A549 (cell line): Measurements from ENCODE around the gene LDLRAP1. TPM values are rescaled to one million over a fixed set of nuclear protein-coding genes. Genes with fewer than 3 reads are reported as not detected.

Source experiments
- ATAC-seq, 2 experiments: fragments of 200-7000 bp in 1 of 2; fragments of >200 bp in 1 of 2; cut with Nextera tagmentation in 1 of 2; cut with Tn5 transposase in 1 of 2; 3 replicates each; pipeline versions ENCODE4 v1.8.0 to v1.9.1; 2018 to 2020; ENCODE audit warnings: mild to moderate bottlenecking in 1 of 2, moderate library complexity in 1 of 2
- CTCF ChIA-PET: fragments of 300-600 bp; sonication (Branson Sonifier 250); formaldehyde crosslinking; extraction: SDS; loops from one replicate; lab custom pipeline; 2021; ENCODE audit warnings: antibody characterized with exemption, inconsistent platforms; lab: Yijun Ruan, JAX
- POLR2A ChIA-PET: fragments of 350-600 bp; formaldehyde crosslinking; extraction: SDS; loops from one replicate; lab custom pipeline; 2021; ENCODE audit warnings: antibody characterized with exemption, inconsistent platforms; lab: Yijun Ruan, JAX
- DNase-seq, 2 experiments: peaks; one replicate each; pipeline versions ENCODE4 v3.0.0 to v3.0.0-alpha.2; 2011 to 2016; ENCODE audit warnings: low read depth in 1 of 2, low spot score in 1 of 2
- FAIRE-seq: peaks from 2 replicates; lab custom pipeline; 2011; peaks lifted over from hg19 to GRCh38; lab: Jason Lieb, UNC
- H3K27ac ChIP-seq, 2 experiments: fragments of >200 bp; sonication (Bioruptor Twin); formaldehyde crosslinking; 3 replicates each; pipeline ENCODE4 v1.5.1; 2016 to 2017
- H3K4me1 ChIP-seq: fragments of >200 bp; sonication (Bioruptor Twin); formaldehyde crosslinking; 3 replicates; pipeline ENCODE4 v1.6.1; 2016
- H3K4me2 ChIP-seq: fragments of >200 bp; sonication (Bioruptor Twin); formaldehyde crosslinking; 3 replicates; pipeline ENCODE4 v1.6.1; 2016
- H3K4me3 ChIP-seq: fragments of >200 bp; sonication (Bioruptor Twin); formaldehyde crosslinking; 3 replicates; pipeline ENCODE4 v1.5.1; 2016
- H3K9me3 ChIP-seq: fragments of >200 bp; sonication (Bioruptor Twin); formaldehyde crosslinking; 3 replicates; pipeline ENCODE4 v1.6.1; 2016
- CBX8 ChIP-seq: fragments of 200-600 bp; sonication (generic); IDR thresholded peaks from 2 replicates; pipeline ENCODE4 v1.6.1; 2016
- CEBPB ChIP-seq, 2 experiments: fragments of >200 bp in 1 of 2; sonication (Bioruptor Twin) in 1 of 2; formaldehyde crosslinking in 1 of 2; IDR thresholded peaks; 2 replicates each; pipeline ENCODE4 v1.6.1; 2012 to 2016
- CHD2 ChIP-seq: fragments of 150-350 bp; IDR thresholded peaks from 2 replicates; pipeline ENCODE4 v1.6.1; 2014; ENCODE audit warnings: low read length; ENCODE audit not compliant: partially characterized antibody
- EHMT2 ChIP-seq: fragments of 200-600 bp; sonication (generic); IDR thresholded peaks from 2 replicates; pipeline ENCODE4 v1.6.1; 2016; ENCODE audit warnings: antibody characterized with exemption, low read depth, mild to moderate bottlenecking, moderate library complexity
- EP300 ChIP-seq, 2 experiments: fragments of >200 bp; sonication (Bioruptor Twin); formaldehyde crosslinking; IDR thresholded peaks; 2 replicates in 1 of 2; 3 replicates in 1 of 2; pipeline ENCODE4 v1.6.1; 2016 to 2017
- FOSB ChIP-seq: fragments of 250-450 bp; sonication (Bioruptor Pico); IDR thresholded peaks from 2 replicates; pipeline ENCODE4 v1.5.0; 2020; ENCODE audit warnings: mild to moderate bottlenecking, moderate library complexity
- HEYL ChIP-seq: fragments of 250-450 bp; sonication (Bioruptor Pico); IDR thresholded peaks from 2 replicates; pipeline ENCODE4 v1.8.0; 2021; ENCODE audit warnings: mild to moderate bottlenecking, moderate library complexity
- HOXB5 ChIP-seq: fragments of 250-450 bp; sonication (Bioruptor Pico); IDR thresholded peaks from 2 replicates; pipeline ENCODE4 v1.5.0; 2020; ENCODE audit warnings: mild to moderate bottlenecking, moderate library complexity
- JUN ChIP-seq, 2 experiments: fragments of >200 bp; sonication (Bioruptor Twin); formaldehyde crosslinking; IDR thresholded peaks; 2 replicates in 1 of 2; 3 replicates in 1 of 2; pipeline ENCODE4 v1.6.1; 2016 to 2017
- KDM5A ChIP-seq: fragments of 200-600 bp; sonication (generic); IDR thresholded peaks from 2 replicates; pipeline ENCODE4 v1.6.1; 2016; ENCODE audit warnings: antibody characterized with exemption, mild to moderate bottlenecking
- MAZ ChIP-seq: fragments of 150-350 bp; IDR thresholded peaks from 2 replicates; pipeline ENCODE4 v1.6.1; 2014; ENCODE audit warnings: antibody characterized with exemption, low read depth, low read length, borderline replicate concordance
- MYC ChIP-seq: IDR thresholded peaks from 2 replicates; pipeline ENCODE4 v1.6.1; 2012; ENCODE audit warnings: mild to moderate bottlenecking, inconsistent platforms, low read length, improper control_type of control experiment, borderline replicate concordance
- NFE2L2 ChIP-seq: fragments of 150-350 bp; conservative IDR thresholded peaks from 2 replicates; pipeline ENCODE4 v1.6.1; 2014; ENCODE audit warnings: low read length
- NPAS2 ChIP-seq: fragments of 250-450 bp; sonication (Bioruptor Pico); IDR thresholded peaks from 2 replicates; pipeline ENCODE4 v1.8.0; 2022; ENCODE audit warnings: mild to moderate bottlenecking, moderate library complexity, borderline replicate concordance
- NR3C1 ChIP-seq: fragments of >200 bp; sonication (Bioruptor Twin); formaldehyde crosslinking; IDR thresholded peaks from 3 replicates; pipeline ENCODE4 v1.6.1; 2017
- POLR2A ChIP-seq: IDR thresholded peaks from 2 replicates; pipeline ENCODE4 v1.6.1; 2012; ENCODE audit warnings: mild to moderate bottlenecking, low read length
- RAD21 ChIP-seq, 2 experiments: fragments of >200 bp in 1 of 2; sonication (Bioruptor Twin) in 1 of 2; formaldehyde crosslinking in 1 of 2; IDR thresholded peaks in 1 of 2; conservative IDR thresholded peaks in 1 of 2; 2 replicates in 1 of 2; 3 replicates in 1 of 2; pipeline ENCODE4 v1.6.1; 2012 to 2018; ENCODE audit warnings: inconsistent platforms in 1 of 2
- RNF2 ChIP-seq: fragments of 200-600 bp; sonication (generic); IDR thresholded peaks from 2 replicates; pipeline ENCODE4 v1.6.1; 2016; ENCODE audit warnings: low read depth, mild to moderate bottlenecking, antibody characterized with exemption, moderate library complexity, borderline replicate concordance
- ZC3H11A ChIP-seq: fragments of 450-650 bp; IDR thresholded peaks from 2 replicates; pipeline ENCODE4 v1.6.1; 2014; ENCODE audit warnings: antibody characterized with exemption, mild to moderate bottlenecking
- ZNF302 ChIP-seq: fragments of 250-450 bp; sonication (Bioruptor Pico); IDR thresholded peaks from 2 replicates; pipeline ENCODE4 v1.9.0; 2021; ENCODE audit warnings: inconsistent platforms, mild to moderate bottlenecking, moderate library complexity
- WGBS: methylation state at CpG from one replicate; pipeline ENCODE4 v1.1.6; 2017; ENCODE audit errors: missing lambda C conversion rate; 5-methylcytosine and 5-hydroxymethylcytosine counted together
- polyA plus RNA-seq, 4 experiments: library from polyadenylated mRNA; depleted of rRNA in 3 of 4; stranded (reverse); fragments of >200 nt; fragmentation: RNase III in 1 of 4; extraction: RNeasy Plus Mini Kit Qiagen cat#74134 plus additional on column Dnase treatment in 1 of 4; gene quantifications; 2 replicates in 3 of 4; 3 replicates in 1 of 4; pipeline ENCODE4 v1.2.3, GENCODE V29; 2011 to 2017
- TF ChIP-seq, protein P1 (sequence below): fragments of >200 bp; sonication (Bioruptor Twin); formaldehyde crosslinking; IDR thresholded peaks from 2 replicates; pipeline ENCODE4 v1.6.1; 2016
- TF ChIP-seq, protein P2 (sequence below): fragments of >200 bp; sonication (Bioruptor Twin); formaldehyde crosslinking; IDR thresholded peaks from 3 replicates; pipeline ENCODE4 v1.5.1; 2016
- TF ChIP-seq, protein P3 (sequence below): IDR thresholded peaks from 2 replicates; pipeline ENCODE4 v1.6.1; 2012
- TF ChIP-seq, protein P4 (sequence below): fragments of 150-350 bp; IDR thresholded peaks from 2 replicates; pipeline ENCODE4 v1.6.1; 2014; ENCODE audit warnings: low read depth, mild to moderate bottlenecking, low read length
- TF ChIP-seq, protein P5 (sequence below): fragments of 250-450 bp; sonication (Bioruptor Pico); IDR thresholded peaks from 2 replicates; pipeline ENCODE4 v1.5.0; 2021; ENCODE audit warnings: mild to moderate bottlenecking, moderate library complexity, borderline replicate concordance
- TF ChIP-seq, protein P6 (sequence below): fragments of 250-450 bp; sonication (Bioruptor Pico); IDR thresholded peaks from 2 replicates; pipeline ENCODE4 v1.5.0; 2020; ENCODE audit warnings: low read depth, mild to moderate bottlenecking, moderate library complexity

The LDLRAP1 gene
- polyA plus RNA-seq, 2 of the 4 experiments (the other 2 are of a cell fraction): 7.9 to 10.1 TPM

DNA sequence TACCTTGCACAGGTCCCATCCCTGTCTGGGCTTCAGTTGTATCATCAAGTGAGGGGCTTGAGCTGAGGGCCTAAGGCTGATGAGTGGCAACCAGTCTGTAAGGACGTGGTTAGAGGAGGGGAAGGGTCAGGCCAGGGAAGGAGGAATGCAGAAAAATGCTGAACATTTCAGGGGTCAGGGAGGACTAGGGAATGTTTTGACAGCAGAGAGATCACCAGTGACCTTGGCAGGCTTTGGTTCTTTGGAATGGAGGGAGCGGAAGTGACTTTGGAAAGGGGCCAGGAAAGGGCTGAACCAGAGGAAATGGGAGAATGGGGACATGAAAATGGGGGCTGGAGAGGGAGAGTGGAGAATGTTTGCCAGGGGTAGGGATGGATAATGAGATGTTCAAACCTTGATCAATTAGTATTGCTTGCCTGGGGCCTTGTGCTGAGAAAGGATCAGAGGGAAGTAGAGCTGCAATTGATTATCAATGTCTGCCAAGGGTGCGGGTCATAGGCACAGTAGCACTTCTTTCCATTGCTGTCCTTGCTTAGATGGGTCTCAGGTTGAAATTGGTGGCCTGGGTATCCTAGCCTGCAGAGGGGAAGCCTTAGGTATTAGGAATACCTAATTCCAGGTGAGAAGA is 7.4 kb downstream of the LDLRAP1 start:
- Histone ChIP-seq H3K27ac (no peak overlapping the region), H3K9me3 (no peaks in the 10 kb centered on the region), H3K4me1 (0 out of 3 replicates have a peak, but pooled peaks cover 3% of the 10 kb centered on the region), H3K4me3 (no peak overlapping the region), H3K4me2 (no peak overlapping the region)
- WGBS: 95% methylated on average over 3 of the region's 3 CpGs
- no peak for ATAC-seq
- no peak for FAIRE-seq
- ChIA-PET CTCF (interaction anchor here (1.0 kb wide), 1 partner anchor 259 kb away, joined by 3 read pairs; no protein-coding TSS in a partner anchor), POLR2A (no interaction called here)
- DNase-seq: no peak
- TF ChIP-seq NPAS2 (CRISPR knock-in tag): no peak
- no peak for TF ChIP-seq NFE2L2
- TF ChIP-seq FOSB (CRISPR knock-in tag): no peak
- TF ChIP-seq ZNF302 (CRISPR knock-in tag): no peak
- no peak for TF ChIP-seq CEBPB (IDR thresholded peaks at IDR 0.05)
- TF ChIP-seq RAD21 (conservative IDR thresholded peaks at IDR 0.05 in 1 of 2, IDR thresholded peaks at IDR 0.05 in 1 of 2): no peak
- TF ChIP-seq RNF2: no peak
- no peak for TF ChIP-seq EHMT2
- no peak for TF ChIP-seq NR3C1
- TF ChIP-seq, protein P1, sequence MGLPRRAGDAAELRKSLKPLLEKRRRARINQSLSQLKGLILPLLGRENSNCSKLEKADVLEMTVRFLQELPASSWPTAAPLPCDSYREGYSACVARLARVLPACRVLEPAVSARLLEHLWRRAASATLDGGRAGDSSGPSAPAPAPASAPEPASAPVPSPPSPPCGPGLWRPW: no peak

DNA sequence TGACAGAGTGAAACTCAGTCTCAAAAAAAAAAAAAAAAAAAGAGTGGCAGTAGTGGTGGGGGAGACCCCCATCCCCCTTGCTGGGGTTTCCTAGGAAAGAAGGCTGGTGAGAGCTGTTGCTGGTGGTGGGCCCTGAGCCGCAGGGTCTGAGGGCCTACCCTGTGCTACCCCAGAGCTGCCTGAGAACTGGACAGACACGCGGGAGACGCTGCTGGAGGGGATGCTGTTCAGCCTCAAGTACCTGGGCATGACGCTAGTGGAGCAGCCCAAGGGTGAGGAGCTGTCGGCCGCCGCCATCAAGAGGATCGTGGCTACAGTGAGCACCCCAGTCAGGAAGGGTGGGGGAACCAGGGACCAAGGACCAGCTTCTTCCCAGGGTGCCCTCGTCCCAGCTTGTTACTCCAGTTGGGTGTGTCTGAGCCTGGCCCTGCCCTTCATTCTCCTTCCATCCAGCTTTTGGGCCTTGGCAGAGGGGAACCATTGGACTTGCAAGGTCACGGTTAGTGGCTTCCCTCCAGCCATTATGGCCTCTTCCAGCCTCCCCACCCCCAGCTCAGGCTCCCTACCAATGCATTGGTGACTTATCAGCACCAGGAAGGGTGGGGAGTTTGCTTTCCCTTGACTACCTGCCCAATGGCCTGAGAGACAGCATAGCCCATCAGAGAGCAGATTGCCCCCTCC is 10.5 kb downstream of the LDLRAP1 start:
- FAIRE-seq (no peak), DNase-seq (no peak), ATAC-seq (no peak)
- peaks cover 10% of the 10 kb centered on the region for H3K4me1 ChIP-seq
- CTCF ChIA-PET: no interaction called here
- H3K27ac ChIP-seq: no peak overlapping the region
- H3K4me3 ChIP-seq: no peak overlapping the region
- no peak overlapping the region for H3K4me2 ChIP-seq
- no peak for TF ChIP-seq CEBPB (IDR thresholded peaks at IDR 0.05)
- TF ChIP-seq, protein P2, sequence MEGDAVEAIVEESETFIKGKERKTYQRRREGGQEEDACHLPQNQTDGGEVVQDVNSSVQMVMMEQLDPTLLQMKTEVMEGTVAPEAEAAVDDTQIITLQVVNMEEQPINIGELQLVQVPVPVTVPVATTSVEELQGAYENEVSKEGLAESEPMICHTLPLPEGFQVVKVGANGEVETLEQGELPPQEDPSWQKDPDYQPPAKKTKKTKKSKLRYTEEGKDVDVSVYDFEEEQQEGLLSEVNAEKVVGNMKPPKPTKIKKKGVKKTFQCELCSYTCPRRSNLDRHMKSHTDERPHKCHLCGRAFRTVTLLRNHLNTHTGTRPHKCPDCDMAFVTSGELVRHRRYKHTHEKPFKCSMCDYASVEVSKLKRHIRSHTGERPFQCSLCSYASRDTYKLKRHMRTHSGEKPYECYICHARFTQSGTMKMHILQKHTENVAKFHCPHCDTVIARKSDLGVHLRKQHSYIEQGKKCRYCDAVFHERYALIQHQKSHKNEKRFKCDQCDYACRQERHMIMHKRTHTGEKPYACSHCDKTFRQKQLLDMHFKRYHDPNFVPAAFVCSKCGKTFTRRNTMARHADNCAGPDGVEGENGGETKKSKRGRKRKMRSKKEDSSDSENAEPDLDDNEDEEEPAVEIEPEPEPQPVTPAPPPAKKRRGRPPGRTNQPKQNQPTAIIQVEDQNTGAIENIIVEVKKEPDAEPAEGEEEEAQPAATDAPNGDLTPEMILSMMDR: no peak
- no peak for TF ChIP-seq HOXB5 (CRISPR knock-in tag)
- TF ChIP-seq CBX8: no peak
- no peak for TF ChIP-seq MYC
- TF ChIP-seq JUN (IDR thresholded peaks at IDR 0.05): no peak
- no peak for TF ChIP-seq RAD21 (conservative IDR thresholded peaks at IDR 0.05 in 1 of 2, IDR thresholded peaks at IDR 0.05 in 1 of 2)
- TF ChIP-seq HEYL: no peak
- TF ChIP-seq ZC3H11A: no peak
- TF ChIP-seq, protein P3, sequence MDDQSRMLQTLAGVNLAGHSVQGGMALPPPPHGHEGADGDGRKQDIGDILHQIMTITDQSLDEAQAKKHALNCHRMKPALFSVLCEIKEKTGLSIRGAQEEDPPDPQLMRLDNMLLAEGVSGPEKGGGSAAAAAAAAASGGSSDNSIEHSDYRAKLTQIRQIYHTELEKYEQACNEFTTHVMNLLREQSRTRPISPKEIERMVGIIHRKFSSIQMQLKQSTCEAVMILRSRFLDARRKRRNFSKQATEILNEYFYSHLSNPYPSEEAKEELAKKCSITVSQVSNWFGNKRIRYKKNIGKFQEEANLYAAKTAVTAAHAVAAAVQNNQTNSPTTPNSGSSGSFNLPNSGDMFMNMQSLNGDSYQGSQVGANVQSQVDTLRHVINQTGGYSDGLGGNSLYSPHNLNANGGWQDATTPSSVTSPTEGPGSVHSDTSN: no peak
- no peak for TF ChIP-seq MAZ
- TF ChIP-seq, protein P4, sequence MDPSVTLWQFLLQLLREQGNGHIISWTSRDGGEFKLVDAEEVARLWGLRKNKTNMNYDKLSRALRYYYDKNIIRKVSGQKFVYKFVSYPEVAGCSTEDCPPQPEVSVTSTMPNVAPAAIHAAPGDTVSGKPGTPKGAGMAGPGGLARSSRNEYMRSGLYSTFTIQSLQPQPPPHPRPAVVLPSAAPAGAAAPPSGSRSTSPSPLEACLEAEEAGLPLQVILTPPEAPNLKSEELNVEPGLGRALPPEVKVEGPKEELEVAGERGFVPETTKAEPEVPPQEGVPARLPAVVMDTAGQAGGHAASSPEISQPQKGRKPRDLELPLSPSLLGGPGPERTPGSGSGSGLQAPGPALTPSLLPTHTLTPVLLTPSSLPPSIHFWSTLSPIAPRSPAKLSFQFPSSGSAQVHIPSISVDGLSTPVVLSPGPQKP: no peak
- no peak for TF ChIP-seq EP300 (IDR thresholded peaks at IDR 0.05)
- no peak for TF ChIP-seq POLR2A
- no peak for TF ChIP-seq KDM5A
- TF ChIP-seq CHD2: no peak
- TF ChIP-seq, protein P5, sequence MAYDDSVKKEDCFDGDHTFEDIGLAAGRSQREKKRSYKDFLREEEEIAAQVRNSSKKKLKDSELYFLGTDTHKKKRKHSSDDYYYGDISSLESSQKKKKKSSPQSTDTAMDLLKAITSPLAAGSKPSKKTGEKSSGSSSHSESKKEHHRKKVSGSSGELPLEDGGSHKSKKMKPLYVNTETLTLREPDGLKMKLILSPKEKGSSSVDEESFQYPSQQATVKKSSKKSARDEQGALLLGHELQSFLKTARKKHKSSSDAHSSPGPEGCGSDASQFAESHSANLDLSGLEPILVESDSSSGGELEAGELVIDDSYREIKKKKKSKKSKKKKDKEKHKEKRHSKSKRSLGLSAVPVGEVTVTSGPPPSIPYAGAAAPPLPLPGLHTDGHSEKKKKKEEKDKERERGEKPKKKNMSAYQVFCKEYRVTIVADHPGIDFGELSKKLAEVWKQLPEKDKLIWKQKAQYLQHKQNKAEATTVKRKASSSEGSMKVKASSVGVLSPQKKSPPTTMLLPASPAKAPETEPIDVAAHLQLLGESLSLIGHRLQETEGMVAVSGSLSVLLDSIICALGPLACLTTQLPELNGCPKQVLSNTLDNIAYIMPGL (CRISPR knock-in tag): no peak
- TF ChIP-seq, protein P6, sequence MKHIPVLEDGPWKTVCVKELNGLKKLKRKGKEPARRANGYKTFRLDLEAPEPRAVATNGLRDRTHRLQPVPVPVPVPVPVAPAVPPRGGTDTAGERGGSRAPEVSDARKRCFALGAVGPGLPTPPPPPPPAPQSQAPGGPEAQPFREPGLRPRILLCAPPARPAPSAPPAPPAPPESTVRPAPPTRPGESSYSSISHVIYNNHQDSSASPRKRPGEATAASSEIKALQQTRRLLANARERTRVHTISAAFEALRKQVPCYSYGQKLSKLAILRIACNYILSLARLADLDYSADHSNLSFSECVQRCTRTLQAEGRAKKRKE (CRISPR knock-in tag): no peak
- no peaks in the 10 kb centered on the region for H3K9me3 ChIP-seq
- POLR2A ChIA-PET: no interaction called here
- WGBS: 93% methylated on average over 5 of the region's 11 CpGs
